NOMO-1 (cell line): ENCODE results near the gene SPAG16.
"Not testable (repeated sequence)": the region's sequence is repeated elsewhere in the genome, so short reads cannot be mapped to it uniquely, and the experiment has no call there.

Experiments
- DNase-seq, 2 experiments: peaks; one replicate each; lab custom pipeline; 2025; ENCODE audit not compliant: unreplicated experiment in 2 of 2; lab: John Stamatoyannopoulos, UW

Gene SPAG16

GRCh38 chr2:213980883-213981282 is 696.6 kb downstream of the SPAG16 start:
- no peak for DNase-seq

GRCh38 chr2:213989207-213989606 is 704.9 kb downstream of the SPAG16 start:
- DNase-seq, result no peak

- no peak for DNase-seq
Measured at GRCh38 chr2:213991453-213992108, 707.3 kb downstream of the SPAG16 start.

GRCh38 chr2:213995400-213996105 is 711.3 kb downstream of the SPAG16 start:
- DNase-seq, result no peak

GRCh38 chr2:213998976-213999375 is 714.7 kb downstream of the SPAG16 start:
- DNase-seq, result not testable (repeated sequence)

- no peak for DNase-seq
Measured at GRCh38 chr2:214004463-214004862, 720.2 kb downstream of the SPAG16 start.

- DNase-seq, result no peak
Measured at GRCh38 chr2:214005337-214005736, 721.1 kb downstream of the SPAG16 start.

- no peak for DNase-seq
Measured at GRCh38 chr2:214006601-214007000, 722.3 kb downstream of the SPAG16 start.

- no peak for DNase-seq
Measured at GRCh38 chr2:214011676-214012075, 727.4 kb downstream of the SPAG16 start.

GRCh38 chr2:214014551-214015220 is 730.4 kb downstream of the SPAG16 start:
- no peak for DNase-seq

- DNase-seq, result no peak
Measured at GRCh38 chr2:214019229-214019972, 735.1 kb downstream of the SPAG16 start.

- DNase-seq, result no peak
Measured at GRCh38 chr2:214019973-214020345, 735.7 kb downstream of the SPAG16 start.

GRCh38 chr2:214029190-214029589 is 744.9 kb downstream of the SPAG16 start:
- no peak for DNase-seq

- DNase-seq, result no peak
Measured at GRCh38 chr2:214031566-214031965, 747.3 kb downstream of the SPAG16 start.

GRCh38 chr2:214034417-214034816 is 750.2 kb downstream of the SPAG16 start:
- no peak for DNase-seq

GRCh38 chr2:214035091-214035852 is 751.0 kb downstream of the SPAG16 start:
- no peak for DNase-seq

- no peak for DNase-seq
Measured at GRCh38 chr2:214035921-214036320, 751.7 kb downstream of the SPAG16 start.

- no peak for DNase-seq
Measured at GRCh38 chr2:214038186-214038585, 753.9 kb downstream of the SPAG16 start.

GRCh38 chr2:214050731-214051130 is 766.5 kb downstream of the SPAG16 start:
- DNase-seq, result no peak

- DNase-seq, result no peak
Measured at GRCh38 chr2:214051585-214051984, 767.3 kb downstream of the SPAG16 start.

GRCh38 chr2:214052235-214052634 is 768.0 kb downstream of the SPAG16 start:
- DNase-seq, result no peak
